Ovary (tissue), 9 donors: Measurements from ENCODE around the gene FOXC1. TPM values are rescaled to one million over a fixed set of nuclear protein-coding genes. Genes with fewer than 3 reads are reported as not detected.

Experiments used
- DNase-seq, 5 donors: peaks; one replicate each; pipeline ENCODE4 v3.0.0-alpha.2; 2019 to 2020
- H3K27ac ChIP-seq, 2 donors: fragments of 200-600 bp; one replicate each; pipeline versions ENCODE4 v1.5.1 to v1.8.0; 2019 to 2022
- H3K27me3 ChIP-seq: fragments of 200-600 bp; one replicate; pipeline ENCODE4 v1.8.0; 2022
- H3K36me3 ChIP-seq: fragments of 200-600 bp; sonication (generic); one replicate; pipeline ENCODE4 v1.5.1; 2019
- H3K4me1 ChIP-seq: one replicate; pipeline ENCODE4 v1.8.1; 2013; ENCODE audit warnings: mild to moderate bottlenecking, moderate library complexity; ENCODE audit not compliant: insufficient read depth
- H3K4me3 ChIP-seq: fragments of 200-600 bp; sonication (generic); one replicate; pipeline ENCODE4 v1.5.1; 2017
- H3K9me3 ChIP-seq, 2 donors: fragments of 200-600 bp in 1 of 2; sonication (generic) in 1 of 2; one replicate each; pipeline versions ENCODE4 v1.5.1 to v1.8.1; 2013 to 2019; ENCODE audit warnings: mild to moderate bottlenecking in 1 of 2, moderate library complexity in 1 of 2
- CTCF ChIP-seq, 3 donors: fragments of 450-650 bp in 2 of 3; fragments of 200-600 bp in 1 of 3; IDR thresholded peaks; one replicate each; pipeline versions ENCODE4 v1.5.1 to v1.8.0; 2016 to 2022; ENCODE audit warnings: antibody characterized with exemption in 3 of 3, mild to moderate bottlenecking in 1 of 3
- EP300 ChIP-seq: sonication (generic); formaldehyde crosslinking; IDR thresholded peaks from one replicate; pipeline ENCODE4 v1.6.1; 2017; ENCODE audit warnings: antibody characterized with exemption
- POLR2A ChIP-seq: fragments of 450-650 bp; IDR thresholded peaks from one replicate; pipeline ENCODE4 v1.6.1; 2017; ENCODE audit warnings: antibody characterized with exemption, mild to moderate bottlenecking, moderate library complexity
- WGBS, 3 donors: extraction: QIAGEN DNeasy Blood & Tissue Kit in 1 of 3; methylation state at CpG; one replicate each; pipeline versions ENCODE4 v1.1.5 to v1.1.7; 2013 to 2017; 5-methylcytosine and 5-hydroxymethylcytosine counted together
- intact Hi-C, 4 donors: fragments of 100-400 bp; cut with DNase I; formaldehyde crosslinking; loops; one replicate each; pipeline versions ENCODE4 v1.11.0 to v1.15.1; 2022 to 2023
- polyA plus RNA-seq, 2 donors: library from polyadenylated mRNA; stranded (reverse); fragments of 200-250 nt in 1 of 2; fragments of 350-450 nt in 1 of 2; fragmentation: Illumina TruSeq in 1 of 2; extraction: RNeasy Lipid Tissue Mini Kit (QIAGEN cat#74804) in 1 of 2; gene quantifications; one replicate each; pipeline ENCODE4 v1.2.3, GENCODE V29; 2013 to 2014
- total RNA-seq, 7 donors: library from RNA; depleted of rRNA in 2 of 7; stranded (reverse); fragments of >200 nt in 2 of 7; fragmentation: NEBNext Ultra II Directional in 3 of 7; extraction: Animal tissue kit (Norgen Biotek cat#: 25700) in 3 of 7; gene quantifications; one replicate each; pipeline versions ENCODE4 v1.1.0 to v1.2.4, GENCODE V29; 2016 to 2023
- donor health status: DM: no; HTN: no; CAD: no; lungs with moderate emphysema.
- donor health status: DM: no; HTN: no; CAD: no.
- donor health status: Bipolar disorder and iron deficiency.
- donor health status: DM: yes; HTN: yes; CAD: no.
- donor health status: DM: no; HTN: no; CAD: no.
- donor health status: DM: yes; HTN: yes; CAD: no.

FOXC1 gene
- total and polyA plus RNA-seq, 9 donors: 4.3 to 21.2 (median 6.5) TPM

- DNase-seq: no peak
- H3K9me3 ChIP-seq: no peaks in the 10 kb centered on the region
- no peaks in the 10 kb centered on the region for H3K4me1 ChIP-seq
- intact Hi-C loops: loop anchor here (5.0 to 10.0 kb wide), 6 partner anchors 603 to 1153 kb away; no protein-coding TSS in a partner anchor
- no peaks in the 10 kb centered on the region for H3K36me3 ChIP-seq
- no peak overlapping the region for H3K4me3 ChIP-seq
- no peaks in the 10 kb centered on the region for H3K27me3 ChIP-seq
- WGBS, 3 donors: 72 to 81% (median 72%) methylated on average over 33 of the region's 33 CpGs
- TF ChIP-seq EP300 (no peak), POLR2A (no peak), CTCF (IDR thresholded peaks at IDR 0.05) (no peak)
- H3K27ac ChIP-seq: no peak overlapping the region
These were observed 15.1 kb upstream of the FOXC1 start for GRCh38 chr6:1594445-1595200.

DNA sequence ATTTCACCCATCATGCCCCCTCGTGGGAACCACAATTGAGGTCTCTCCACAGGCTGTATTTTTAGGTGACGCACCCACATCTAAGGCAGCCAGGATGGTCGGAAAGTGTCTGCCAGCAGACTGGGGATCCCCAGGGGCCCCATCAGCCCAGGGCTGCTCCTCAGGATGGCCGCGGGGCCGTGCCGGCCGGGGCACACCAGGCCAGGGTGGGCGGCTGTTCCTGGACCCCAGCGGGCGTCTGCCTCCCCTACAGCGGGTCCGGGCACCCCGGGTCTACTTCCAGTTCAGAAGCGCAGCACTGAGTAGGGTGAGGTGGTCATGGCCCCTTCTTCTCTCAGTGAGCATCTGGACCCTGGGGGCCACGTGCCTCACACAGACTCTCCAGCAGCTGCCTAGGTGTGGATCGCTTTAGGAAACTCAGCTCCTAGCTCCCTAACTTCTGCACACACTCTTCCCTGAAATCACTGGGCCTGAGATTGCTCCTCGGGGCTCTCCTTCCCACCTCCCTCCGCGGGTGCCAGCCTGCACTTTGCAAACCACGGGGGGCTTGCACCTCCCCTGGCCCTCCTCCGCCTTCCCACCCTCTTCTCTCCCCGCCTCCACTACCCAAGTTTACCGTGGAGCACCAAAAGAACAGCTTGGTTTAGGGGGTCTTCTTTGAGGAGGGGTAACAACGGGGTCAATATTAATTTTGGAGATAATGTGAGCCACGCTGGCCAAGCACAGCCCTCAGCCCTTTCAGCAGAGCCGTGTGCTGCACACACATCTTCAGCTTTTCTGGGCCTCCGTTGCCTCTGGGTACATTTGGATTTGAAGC is 14.2 kb upstream of the FOXC1 start:
- 60 to 67% (median 66%) methylated on average over 28 of the region's 28 CpGs for WGBS, 3 donors
- Histone ChIP-seq H3K4me1 (no peaks in the 10 kb centered on the region), H3K9me3 (no peaks in the 10 kb centered on the region), H3K4me3 (no peak overlapping the region), H3K36me3 (no peaks in the 10 kb centered on the region), H3K27me3 (no peaks in the 10 kb centered on the region), H3K27ac (no peak overlapping the region)
- no peak for DNase-seq
- TF ChIP-seq EP300 (no peak), POLR2A (no peak), CTCF (IDR thresholded peaks at IDR 0.05) (no peak)
- intact Hi-C loops: loop anchor here (5.0 to 10.0 kb wide), 6 partner anchors 602 to 1152 kb away; no protein-coding TSS in a partner anchor

DNA sequence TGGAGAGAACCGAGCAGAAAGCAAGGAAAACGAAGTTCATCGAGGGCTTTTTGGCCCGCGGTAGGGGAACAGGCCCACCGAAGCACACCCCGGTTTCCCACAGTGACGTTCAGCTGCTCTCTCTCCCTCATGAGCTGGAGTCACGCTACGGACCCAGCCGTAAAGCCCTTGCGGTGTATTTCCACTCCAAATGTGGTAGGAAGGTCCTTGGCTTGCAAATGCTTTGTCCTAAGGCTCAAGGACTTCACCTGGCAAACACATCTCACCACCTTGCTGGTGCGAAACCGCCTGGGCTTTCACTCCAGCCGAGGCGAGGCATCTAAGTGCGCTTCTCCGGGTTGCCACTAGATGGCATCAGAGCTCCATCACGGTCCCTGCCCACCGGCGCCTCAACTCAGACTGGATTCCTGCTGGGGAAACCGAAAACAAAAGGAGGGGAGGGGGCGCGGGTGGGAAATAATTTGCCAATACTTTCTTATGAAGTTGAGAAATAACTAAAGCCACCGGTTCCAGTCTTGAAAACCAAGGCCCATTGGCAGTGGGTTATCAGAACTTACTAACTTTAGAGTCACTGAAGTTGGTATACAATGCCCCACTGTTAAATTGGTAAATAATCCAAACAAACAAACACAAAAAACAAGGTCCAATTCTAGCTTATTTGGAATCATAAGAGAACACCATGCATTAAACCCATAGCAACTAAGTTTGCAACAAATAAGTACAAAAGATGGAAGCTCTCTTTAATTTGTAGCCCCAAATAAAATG is 13.4 kb upstream of the FOXC1 start:
- no peak for TF ChIP-seq POLR2A
- TF ChIP-seq EP300: no peak
- peak; percentile 79 to 84 (median 81) for TF ChIP-seq CTCF (IDR thresholded peaks at IDR 0.05)
- Histone ChIP-seq H3K27me3 (no peaks in the 10 kb centered on the region), H3K27ac (no peak overlapping the region), H3K36me3 (no peaks in the 10 kb centered on the region), H3K4me3 (no peak overlapping the region), H3K4me1 (no peaks in the 10 kb centered on the region), H3K9me3 (no peaks in the 10 kb centered on the region)
- DNase-seq: peak; percentile 43 to 71 (median 60)
- WGBS, 3 donors: 6 to 13% (median 8%) methylated on average over 25 of the region's 25 CpGs
- intact Hi-C loops: loop anchor here (5.0 to 10.0 kb wide), 6 partner anchors 601 to 1151 kb away; no protein-coding TSS in a partner anchor

- Histone ChIP-seq H3K9me3 (no peaks in the 10 kb centered on the region), H3K4me3 (no peak overlapping the region), H3K36me3 (no peaks in the 10 kb centered on the region), H3K27ac (no peak overlapping the region), H3K27me3 (no peaks in the 10 kb centered on the region), H3K4me1 (no peaks in the 10 kb centered on the region)
- DNase-seq: no peak
- intact Hi-C loops: loop anchor here (5.0 to 10.0 kb wide), 6 partner anchors 600 to 1150 kb away; no protein-coding TSS in a partner anchor
- TF ChIP-seq CTCF (IDR thresholded peaks at IDR 0.05) (no peak), EP300 (no peak), POLR2A (no peak)
- WGBS, 3 donors: 75 to 82% (median 79%) methylated on average over 8 of the region's 8 CpGs
These were observed 12.5 kb upstream of the FOXC1 start for GRCh38 chr6:1597121-1597744.
